Endothelial cell of umbilical vein (primary cell): ENCODE results near the gene TXNDC15. TPM values are rescaled to one million over a fixed set of nuclear protein-coding genes. Genes with fewer than 3 reads are reported as not detected.

Experiments
- BruUV-seq: library from RNA; stranded (reverse); fragments of 400-500 nt; replicated peaks from 2 replicates; lab custom pipeline; 2021; lab: Mats Ljungman, UMichigan
- CTCF ChIA-PET: fragments of 300-600, 350-600 bp; sonication (Branson Sonifier 250); formaldehyde crosslinking; loops from one replicate; lab custom pipeline; 2021; ENCODE audit warnings: antibody characterized with exemption, inconsistent platforms; lab: Charles Lee
- POLR2A ChIA-PET: fragments of 300-600, 350-600 bp; sonication (Branson Sonifier 250); formaldehyde crosslinking; loops from one replicate; lab custom pipeline; 2021; ENCODE audit warnings: antibody characterized with exemption, inconsistent platforms; lab: Charles Lee
- DNase-seq: peaks from one replicate; pipeline ENCODE4 v3.0.0-alpha.2; 2011; ENCODE audit warnings: low read depth, low spot score
- FAIRE-seq: peaks from 2 replicates; lab custom pipeline; 2011; peaks lifted over from hg19 to GRCh38; lab: Jason Lieb, UNC
- H2AFZ ChIP-seq: 2 replicates; pipeline ENCODE4 v1.6.0; 2012; ENCODE audit warnings: low read depth, low read length, control low read depth, inconsistent platforms
- H3K27ac ChIP-seq: 2 replicates; pipeline ENCODE4 v1.5.1; 2011; ENCODE audit warnings: low read depth, mild to moderate bottlenecking, control low read depth, low read length, moderate library complexity; ENCODE audit not compliant: insufficient read depth
- H3K27me3 ChIP-seq, 2 experiments: 2 replicates each; pipeline versions ENCODE4 v1.6.0 to v1.6.1; 2011; ENCODE audit warnings: low read length in 2 of 2, mixed read lengths in 1 of 2; ENCODE audit not compliant: control insufficient read depth in 2 of 2, insufficient read depth in 2 of 2
- H3K36me3 ChIP-seq, 2 experiments: 2 replicates in 1 of 2; 3 replicates in 1 of 2; pipeline ENCODE4 v1.5.1; 2011; ENCODE audit warnings: low read length in 2 of 2, mild to moderate bottlenecking in 1 of 2, moderate library complexity in 1 of 2; ENCODE audit not compliant: control insufficient read depth in 2 of 2, insufficient read depth in 2 of 2; ENCODE audit errors: extremely low read depth in 1 of 2
- H3K4me1 ChIP-seq: 3 replicates; pipeline ENCODE4 v1.5.1; 2011; ENCODE audit warnings: mild to moderate bottlenecking, low read length; ENCODE audit not compliant: control insufficient read depth, insufficient read depth; ENCODE audit errors: extremely low read depth
- H3K4me2 ChIP-seq: 2 replicates; pipeline ENCODE4 v1.6.1; 2011; ENCODE audit warnings: low read length, control low read depth, mixed read lengths; ENCODE audit not compliant: insufficient read depth
- H3K4me3 ChIP-seq, 3 experiments: fragments of 200-600 bp in 1 of 3; sonication (generic), shearing (Covaris generic) in 1 of 3; replicated peaks in 1 of 3; 2 replicates each; pipeline ENCODE4 v1.5.1; 2011 to 2016; ENCODE audit warnings: control low read depth in 3 of 3, low read length in 3 of 3, mild to moderate bottlenecking in 2 of 3, inconsistent platforms in 1 of 3, low read depth in 1 of 3, moderate library complexity in 1 of 3; ENCODE audit not compliant: insufficient read depth in 1 of 3
- H3K79me2 ChIP-seq: 2 replicates; pipeline ENCODE4 v1.6.0; 2012; ENCODE audit warnings: low read length, inconsistent platforms; ENCODE audit not compliant: control insufficient read depth, insufficient read depth
- H3K9ac ChIP-seq: replicated peaks from 2 replicates; pipeline ENCODE3; 2011; ENCODE audit warnings: low read length, control low read depth; ENCODE audit not compliant: insufficient read depth; ENCODE audit errors: extremely low read depth
- H3K9me1 ChIP-seq: replicated peaks from 3 replicates; pipeline ENCODE4 v1.6.0; 2011; ENCODE audit warnings: mild to moderate bottlenecking, low read length; ENCODE audit not compliant: control insufficient read depth, insufficient read depth; ENCODE audit errors: extremely low read depth
- H3K9me3 ChIP-seq: replicated peaks from 2 replicates; pipeline ENCODE4 v1.5.1; 2012; ENCODE audit warnings: low read length, inconsistent platforms; ENCODE audit not compliant: control insufficient read depth, insufficient read depth
- H4K20me1 ChIP-seq: replicated peaks from 2 replicates; pipeline ENCODE3; 2011; ENCODE audit warnings: mild to moderate bottlenecking, low read length; ENCODE audit not compliant: control insufficient read depth, insufficient read depth; ENCODE audit errors: extremely low read depth
- EZH2 ChIP-seq: IDR thresholded peaks from 2 replicates; pipeline ENCODE4 v1.6.1; 2012; ENCODE audit warnings: borderline replicate concordance, low read depth, mild to moderate bottlenecking, moderate library complexity, low read length, inconsistent platforms; ENCODE audit not compliant: severe bottlenecking
- FOS ChIP-seq: IDR thresholded peaks from 2 replicates; pipeline ENCODE4 v1.6.1; 2011; ENCODE audit warnings: mild to moderate bottlenecking, low read length, moderate library complexity, borderline replicate concordance; ENCODE audit not compliant: insufficient read depth
- JUN ChIP-seq: IDR thresholded peaks from 2 replicates; pipeline ENCODE4 v1.6.1; 2011; ENCODE audit warnings: borderline replicate concordance, low read depth; ENCODE audit not compliant: insufficient read length, insufficient read depth
- MAX ChIP-seq: IDR thresholded peaks from 2 replicates; pipeline ENCODE4 v1.6.1; 2011; ENCODE audit not compliant: insufficient read depth, insufficient read length
- POLR2A ChIP-seq: IDR thresholded peaks from 2 replicates; pipeline ENCODE4 v1.6.1; 2012; ENCODE audit warnings: low read depth, mild to moderate bottlenecking, control low read depth, low read length
- POLR2AphosphoS5 ChIP-seq: IDR thresholded peaks from 2 replicates; pipeline ENCODE4 v1.6.1; 2012; ENCODE audit warnings: low read depth, mild to moderate bottlenecking, control low read depth, low read length, moderate library complexity; ENCODE audit not compliant: insufficient read depth
- dilution Hi-C: fragments of 300-500 bp; cut with MboI; formaldehyde crosslinking; loops from one replicate; pipeline ENCODE4 v1.15.0; 2019; ENCODE audit warnings: low sequenced_read_pairs; ENCODE audit not compliant: extremely low pct_ligation_motif_present
- intact Hi-C: fragments of 100-400 bp; cut with micrococcal nuclease; formaldehyde crosslinking; loops from one replicate; pipeline ENCODE4 v1.10.0; 2022
- polyA plus RNA-seq, 4 experiments: library from polyadenylated mRNA; depleted of rRNA in 3 of 4; stranded (reverse) in 3 of 4; unstranded in 1 of 4; fragments of >200 nt; gene quantifications; 2 replicates each; pipeline versions ENCODE4 v1.2.1 to v1.2.3, GENCODE V29; 2011 to 2012; ENCODE audit warnings: missing spikeins in 1 of 4
- total RNA-seq: library from RNA; stranded (reverse); gene quantifications from 2 replicates; pipeline ENCODE4 v1.2.3, GENCODE V29; 2021
- TF ChIP-seq, protein P1 (sequence below), 2 donors: IDR thresholded peaks; 1 replicate in 1 of 2; 2 replicates in 1 of 2; pipeline ENCODE4 v1.5.1; 2011; ENCODE audit warnings: low read length in 2 of 2, mild to moderate bottlenecking in 2 of 2, moderate library complexity in 2 of 2, control low read depth in 1 of 2, inconsistent platforms in 1 of 2, low read depth in 1 of 2; ENCODE audit not compliant: insufficient read depth in 1 of 2; ENCODE audit errors: extremely low read depth in 1 of 2

TXNDC15 gene
- total and polyA plus RNA-seq, 2 donors (not counting 3 experiments of a cell fraction or from before 2014, with no cell fraction given): 57.2 to 68.6 TPM

DNA sequence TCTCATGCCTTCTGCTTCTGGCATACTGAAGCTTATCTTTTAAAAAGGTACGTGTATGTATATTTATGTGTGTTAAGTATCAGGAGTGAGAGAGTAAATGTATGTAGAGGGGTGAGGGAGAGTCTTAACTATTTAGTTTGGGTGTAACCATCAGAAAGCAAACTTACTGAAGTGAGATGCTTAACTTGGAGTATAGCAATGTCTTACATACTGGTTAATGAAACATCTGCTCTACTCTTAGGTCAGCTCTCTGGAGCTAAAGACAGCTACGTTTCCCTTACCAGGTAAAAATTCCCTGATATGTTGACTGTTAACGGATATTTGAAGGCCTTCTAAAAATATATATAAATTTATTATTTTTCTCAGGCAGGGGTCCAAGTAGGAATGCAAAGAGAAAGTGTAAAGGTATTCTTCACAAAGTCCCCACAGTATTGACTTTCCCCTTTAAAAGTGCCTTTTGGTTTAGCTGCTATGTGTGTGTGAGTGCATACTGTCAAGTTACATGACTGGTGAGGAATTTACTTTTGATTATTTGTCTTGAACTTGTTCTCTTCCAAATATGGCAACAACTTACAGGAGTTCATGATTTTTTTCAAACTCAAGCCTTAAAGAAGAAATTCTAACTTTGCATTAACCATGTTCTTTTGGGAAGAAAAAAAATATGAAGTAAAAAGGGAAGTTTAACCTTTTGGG is 40.7 kb upstream of the TXNDC15 start:
- Histone ChIP-seq H3K27ac (no peak overlapping the region), H3K4me1 (no peaks in the 10 kb centered on the region), H3K4me3 (no peak overlapping the region), H3K36me3 (peaks cover 2 to 3% of the 10 kb centered on the region in 2 experiments), H3K9me1 (no peaks in the 10 kb centered on the region), H4K20me1 (no peaks in the 10 kb centered on the region), H3K79me2 (no peaks in the 10 kb centered on the region), H3K4me2 (no peak overlapping the region), H3K27me3 (no peaks in the 10 kb centered on the region), H3K9me3 (no peaks in the 10 kb centered on the region), H2AFZ (no peak overlapping the region), H3K9ac (no peak overlapping the region)
- intact Hi-C loops (no loop called here), dilution Hi-C loops (no loop called here)
- FAIRE-seq: no peak
- no peak for DNase-seq
- ChIA-PET POLR2A (no interaction called here), CTCF (interaction anchor here (1.7 to 2.3 kb wide), 2 partner anchors 12 to 16 kb away, joined by 3 to 8 read pairs; partner anchors contain the start of gene C5orf24)
- TF ChIP-seq FOS: no peak
- no peak for TF ChIP-seq POLR2A
- no peak for TF ChIP-seq JUN
- TF ChIP-seq MAX: no peak
- no TSS peak for BruUV-seq

GRCh38 chr5:134835623-134836022 is 38.5 kb upstream of the TXNDC15 start:
- TF ChIP-seq EZH2 (no peak), POLR2A (no peak), JUN (no peak), POLR2AphosphoS5 (no peak), FOS (no peak)
- TF ChIP-seq, protein P1, sequence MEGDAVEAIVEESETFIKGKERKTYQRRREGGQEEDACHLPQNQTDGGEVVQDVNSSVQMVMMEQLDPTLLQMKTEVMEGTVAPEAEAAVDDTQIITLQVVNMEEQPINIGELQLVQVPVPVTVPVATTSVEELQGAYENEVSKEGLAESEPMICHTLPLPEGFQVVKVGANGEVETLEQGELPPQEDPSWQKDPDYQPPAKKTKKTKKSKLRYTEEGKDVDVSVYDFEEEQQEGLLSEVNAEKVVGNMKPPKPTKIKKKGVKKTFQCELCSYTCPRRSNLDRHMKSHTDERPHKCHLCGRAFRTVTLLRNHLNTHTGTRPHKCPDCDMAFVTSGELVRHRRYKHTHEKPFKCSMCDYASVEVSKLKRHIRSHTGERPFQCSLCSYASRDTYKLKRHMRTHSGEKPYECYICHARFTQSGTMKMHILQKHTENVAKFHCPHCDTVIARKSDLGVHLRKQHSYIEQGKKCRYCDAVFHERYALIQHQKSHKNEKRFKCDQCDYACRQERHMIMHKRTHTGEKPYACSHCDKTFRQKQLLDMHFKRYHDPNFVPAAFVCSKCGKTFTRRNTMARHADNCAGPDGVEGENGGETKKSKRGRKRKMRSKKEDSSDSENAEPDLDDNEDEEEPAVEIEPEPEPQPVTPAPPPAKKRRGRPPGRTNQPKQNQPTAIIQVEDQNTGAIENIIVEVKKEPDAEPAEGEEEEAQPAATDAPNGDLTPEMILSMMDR (IDR thresholded peaks at IDR 0.05; ENCODE audit: extremely low read depth in 1 of 2, insufficient read depth in 1 of 2, low read depth in 1 of 2, low read length in 2 of 2): no peak
- ChIA-PET CTCF (interaction anchor here (1.2 kb wide), 1 partner anchor 69 kb away, joined by 4 read pairs; the partner anchor contains the start of gene PCBD2), POLR2A (interaction anchor here (0.9 kb wide), 1 partner anchor 10 kb away, joined by 3 read pairs; the partner anchor contains the start of gene C5orf24)
- Histone ChIP-seq H3K79me2 (no peaks in the 10 kb centered on the region), H3K36me3 (peaks cover 0 to 5% of the 10 kb centered on the region in 2 experiments), H3K9ac (no peak overlapping the region), H3K9me3 (no peaks in the 10 kb centered on the region), H3K4me3 (no peak overlapping the region), H3K27ac (no peak overlapping the region), H2AFZ (no peak overlapping the region), H4K20me1 (no peaks in the 10 kb centered on the region), H3K4me2 (no peak overlapping the region), H3K9me1 (no peaks in the 10 kb centered on the region), H3K27me3 (no peaks in the 10 kb centered on the region), H3K4me1 (no peaks in the 10 kb centered on the region)
- dilution Hi-C loops (no loop called here), intact Hi-C loops (no loop called here)
- FAIRE-seq (no peak), DNase-seq (no peak)
- BruUV-seq: no TSS peak
